Measurements from ENCODE around the gene USP3. TPM values are rescaled to one million over a fixed set of nuclear protein-coding genes. Genes with fewer than 3 reads are reported as not detected.

USP3 gene
- total RNA-seq, 2 donors from 2014 or later, result 51.5 to 52.5 TPM

GRCh38 chr15:63509955-63510940 lies 5.9 kb downstream of the USP3 start:
- Histone ChIP-seq H3K9ac (ENCODE audit: extremely low read depth, low read length, poor library complexity, severe bottlenecking) (no peak overlapping the region), H3K27me3 (ENCODE audit: control insufficient read depth, insufficient read depth, low read length, poor library complexity, severe bottlenecking) (no peaks in the 10 kb centered on the region), H3K4me3 (ENCODE audit: low read length) (no peak overlapping the region), H3K36me3 (ENCODE audit: control insufficient read depth, insufficient read depth, low read length) (no peaks in the 10 kb centered on the region), H3K4me1 (ENCODE audit: control insufficient read depth, insufficient read depth, low read length) (peaks cover 5% of the 10 kb centered on the region), H3K9me3 (ENCODE audit: control insufficient read depth, low read length) (no peaks in the 10 kb centered on the region), H3K27ac (ENCODE audit: low read depth, low read length) (no peak overlapping the region)
- WGBS, 2 experiments (ENCODE audit: insufficient coverage in 1 of 2, insufficient read length in 1 of 2), result 60 to 64% methylated on average over 2 to 3 of the region's 5 CpGs
- Mint-ChIP-seq H3K4me1 (peaks cover 53% of the 10 kb centered on the region), H3K27me3 (ENCODE audit: insufficient read depth) (peaks cover 5% of the 10 kb centered on the region), H3K27ac (peak overlapping the region; percentile 10), H3K36me3 (ENCODE audit: low read depth) (peaks cover 3% of the 10 kb centered on the region), H3K9me3 (no peaks in the 10 kb centered on the region), H3K4me3 (peak overlapping the region; percentile 7)
- no peak for DNase-seq
- TF ChIP-seq CTCF (conservative IDR thresholded peaks at IDR 0.05), result no peak

GRCh38 chr15:63512148-63512547 lies 7.8 kb downstream of the USP3 start:
- no peak overlapping the region for H3K4me3 Mint-ChIP-seq
- H3K36me3 Mint-ChIP-seq (ENCODE audit: low read depth), result no peaks in the 10 kb centered on the region

GRCh38 chr15:63513271-63513670 lies 8.9 kb downstream of the USP3 start:
- H3K27ac ChIP-seq (ENCODE audit: low read depth, low read length), result no peak overlapping the region
- Mint-ChIP-seq H3K27me3 (ENCODE audit: insufficient read depth) (no peaks in the 10 kb centered on the region), H3K27ac (no peak overlapping the region), H3K36me3 (ENCODE audit: low read depth) (no peaks in the 10 kb centered on the region), H3K4me1 (peaks cover 53% of the 10 kb centered on the region), H3K4me3 (no peak overlapping the region), H3K9me3 (no peaks in the 10 kb centered on the region)
- no peak overlapping the region for H3K4me3 ChIP-seq (ENCODE audit: low read length)
- H3K9ac ChIP-seq (ENCODE audit: extremely low read depth, low read length, poor library complexity, severe bottlenecking), result no peak overlapping the region
- H3K9me3 ChIP-seq (ENCODE audit: control insufficient read depth, low read length), result no peaks in the 10 kb centered on the region
- WGBS, 2 experiments (ENCODE audit: insufficient coverage in 1 of 2, insufficient read length in 1 of 2), result 98% methylated on average over 6 of the region's 6 CpGs; no CpG with 5 or more reads in 1 of the 2 experiments
- no peak for DNase-seq
- H3K27me3 ChIP-seq (ENCODE audit: control insufficient read depth, insufficient read depth, low read length, poor library complexity, severe bottlenecking), result no peaks in the 10 kb centered on the region
- peaks cover 4% of the 10 kb centered on the region for H3K4me1 ChIP-seq (ENCODE audit: control insufficient read depth, insufficient read depth, low read length)
- no peaks in the 10 kb centered on the region for H3K36me3 ChIP-seq (ENCODE audit: control insufficient read depth, insufficient read depth, low read length)
- TF ChIP-seq CTCF (conservative IDR thresholded peaks at IDR 0.05), result no peak

More at GRCh38 chr15:63512148-63512547, 7.8 kb downstream of the USP3 start:
- Mint-ChIP-seq H3K27me3 (ENCODE audit: insufficient read depth) (no peaks in the 10 kb centered on the region), H3K9me3 (no peaks in the 10 kb centered on the region), H3K4me1 (peaks cover 49% of the 10 kb centered on the region), H3K27ac (no peak overlapping the region)
- Histone ChIP-seq H3K9ac (ENCODE audit: extremely low read depth, low read length, poor library complexity, severe bottlenecking) (no peak overlapping the region), H3K4me1 (ENCODE audit: control insufficient read depth, insufficient read depth, low read length) (no peaks in the 10 kb centered on the region), H3K27me3 (ENCODE audit: control insufficient read depth, insufficient read depth, low read length, poor library complexity, severe bottlenecking) (no peaks in the 10 kb centered on the region), H3K9me3 (ENCODE audit: control insufficient read depth, low read length) (no peaks in the 10 kb centered on the region), H3K27ac (ENCODE audit: low read depth, low read length) (no peak overlapping the region), H3K4me3 (ENCODE audit: low read length) (no peak overlapping the region), H3K36me3 (ENCODE audit: control insufficient read depth, insufficient read depth, low read length) (no peaks in the 10 kb centered on the region)
- DNase-seq, result no peak
- 84 to 85% methylated on average over 5 of the region's 5 CpGs for WGBS, 2 experiments (ENCODE audit: insufficient coverage in 1 of 2, insufficient read length in 1 of 2)
- no peak for TF ChIP-seq CTCF (conservative IDR thresholded peaks at IDR 0.05)
